ENCODE measurements around the gene KDM4B. TPM values are rescaled to one million over a fixed set of nuclear protein-coding genes. Genes with fewer than 3 reads are reported as not detected.

KDM4B gene
- total RNA-seq, 4 donors from 2014 or later = 28.7 to 75.1 (median 46.1) TPM

- Histone ChIP-seq H3K4me3 (no peak overlapping the region), H3K27me3 (no peaks in the 10 kb centered on the region), H3K27ac (no peak overlapping the region), H3K9me3 (no peaks in the 10 kb centered on the region), H3K4me1 (peaks cover 0 to 10% (median 0%) of the 10 kb centered on the region in 4 donors), H3K36me3 (peaks cover 0 to 23% (median 0%) of the 10 kb centered on the region in 3 donors)
- TF ChIP-seq POLR2A (IDR thresholded peaks at IDR 0.05) (no peak), CTCF (IDR thresholded peaks at IDR 0.05) (no peak)
- DNase-seq = no peak
Measured at GRCh38 chr19:5092481-5092843, 123.5 kb downstream of the KDM4B start.

GRCh38 chr19:5093297-5093928 is 124.5 kb downstream of the KDM4B start:
- Histone ChIP-seq H3K27me3 (no peaks in the 10 kb centered on the region), H3K4me3 (no peak overlapping the region), H3K27ac (no peak overlapping the region), H3K36me3 (peaks cover 0 to 23% (median 0%) of the 10 kb centered on the region in 3 donors), H3K9me3 (peaks cover 0 to 4% (median 0%) of the 10 kb centered on the region in 4 donors), H3K4me1 (peaks cover 0 to 10% (median 0%) of the 10 kb centered on the region in 4 donors)
- no peak for DNase-seq
- TF ChIP-seq CTCF (IDR thresholded peaks at IDR 0.05) = no peak
- no peak for TF ChIP-seq POLR2A (IDR thresholded peaks at IDR 0.05)

GRCh38 chr19:5093948-5094718 is 125.2 kb downstream of the KDM4B start:
- no peak for DNase-seq
- H3K27ac ChIP-seq = no peak overlapping the region
- H3K4me1 ChIP-seq = peaks cover 0 to 10% (median 0%) of the 10 kb centered on the region in 4 donors
- H3K9me3 ChIP-seq = peaks cover 0 to 9% (median 2%) of the 10 kb centered on the region in 4 donors
- peaks cover 0 to 28% (median 0%) of the 10 kb centered on the region in 3 donors for H3K36me3 ChIP-seq
- H3K27me3 ChIP-seq = no peaks in the 10 kb centered on the region
- H3K4me3 ChIP-seq = no peak overlapping the region
- TF ChIP-seq CTCF (IDR thresholded peaks at IDR 0.05) (no peak), POLR2A (IDR thresholded peaks at IDR 0.05) (no peak)

- H3K36me3 ChIP-seq = peaks cover 0 to 32% (median 0%) of the 10 kb centered on the region in 3 donors
- no peaks in the 10 kb centered on the region for H3K27me3 ChIP-seq
- H3K9me3 ChIP-seq = peaks cover 0 to 17% (median 6%) of the 10 kb centered on the region in 4 donors
- DNase-seq = no peak
- H3K4me1 ChIP-seq = peaks cover 0 to 10% (median 0%) of the 10 kb centered on the region in 4 donors
- no peak overlapping the region for H3K27ac ChIP-seq
- TF ChIP-seq CTCF (IDR thresholded peaks at IDR 0.05) (no peak), POLR2A (IDR thresholded peaks at IDR 0.05) (no peak)
- H3K4me3 ChIP-seq = no peak overlapping the region
Measured at GRCh38 chr19:5094768-5095567, 126.1 kb downstream of the KDM4B start.

- no peak for DNase-seq
- no peak overlapping the region for H3K27ac ChIP-seq
- H3K9me3 ChIP-seq = peaks cover 0 to 20% (median 7%) of the 10 kb centered on the region in 4 donors
- peaks cover 0 to 32% (median 0%) of the 10 kb centered on the region in 3 donors for H3K36me3 ChIP-seq
- no peak for TF ChIP-seq CTCF (IDR thresholded peaks at IDR 0.05)
- no peak for TF ChIP-seq POLR2A (IDR thresholded peaks at IDR 0.05)
- H3K4me1 ChIP-seq = peaks cover 0 to 10% (median 0%) of the 10 kb centered on the region in 4 donors
- no peaks in the 10 kb centered on the region for H3K27me3 ChIP-seq
- no peak overlapping the region for H3K4me3 ChIP-seq
Measured at GRCh38 chr19:5095568-5095850, 126.6 kb downstream of the KDM4B start.

All from Peyer's patch (tissue), 4 donors.